ENCODE data around the gene GPR85.

Gene GPR85

DNA sequence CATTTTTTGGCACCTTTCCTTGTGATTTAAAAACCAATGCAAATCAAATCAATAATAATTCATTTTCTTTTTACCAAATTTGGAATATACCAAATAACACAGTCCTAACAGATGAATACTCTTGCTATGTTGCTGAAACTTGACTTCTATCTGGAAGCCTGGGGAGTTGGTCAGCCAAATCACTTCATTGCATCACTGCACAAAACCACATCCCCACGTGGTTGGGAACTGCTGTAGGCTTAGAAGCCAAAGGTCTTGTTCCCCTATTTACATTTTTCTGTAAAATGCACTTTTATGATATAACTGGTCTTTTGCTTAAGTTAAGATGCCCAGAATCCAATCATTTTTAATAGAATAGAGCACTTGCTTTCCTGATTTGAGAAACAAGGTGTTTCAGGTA is 15.2 kb downstream of the GPR85 start:
- Histone ChIP-seq H3K4ac (ENCODE audit: low read depth, low read length) (no peak overlapping the region), H3K36me3 (ENCODE audit: control insufficient read depth in 1 of 2, insufficient read depth in 2 of 2, low read length in 2 of 2) (no peaks in the 10 kb centered on the region), H2AFZ (ENCODE audit: insufficient read depth, low read length, poor library complexity) (no peak overlapping the region), H3K4me3 (ENCODE audit: low read depth, low read length) (no peak overlapping the region), H3K14ac (ENCODE audit: low read length) (no peak overlapping the region), H2AK5ac (ENCODE audit: low read length) (no peak overlapping the region), H3K27ac (ENCODE audit: low read depth, low read length) (no peak overlapping the region), H3K23ac (ENCODE audit: low read length) (no peak overlapping the region), H3K27me3 (ENCODE audit: insufficient read depth, low read length) (no peaks in the 10 kb centered on the region), H3K4me2 (ENCODE audit: low read length) (no peak overlapping the region), H3K4me1 (ENCODE audit: control insufficient read depth in 1 of 2, insufficient read depth in 2 of 2, low read length in 2 of 2) (no peaks in the 10 kb centered on the region), H4K8ac (ENCODE audit: low read depth, low read length) (no peak overlapping the region), H4K91ac (ENCODE audit: low read depth, low read length) (no peak overlapping the region), H3K9me3 (ENCODE audit: insufficient read depth, low read depth, low read length) (no peaks in the 10 kb centered on the region), H2BK120ac (ENCODE audit: insufficient read depth, low read length, poor library complexity) (no peak overlapping the region), H3K9ac (ENCODE audit: low read length) (no peak overlapping the region), H2BK5ac (ENCODE audit: low read depth, low read length, poor library complexity) (no peak overlapping the region), H3K79me1 (ENCODE audit: low read length) (no peaks in the 10 kb centered on the region), H3K79me2 (ENCODE audit: control insufficient read depth, insufficient read depth, low read length, poor library complexity) (no peaks in the 10 kb centered on the region), H3K18ac (ENCODE audit: low read length) (no peak overlapping the region), H4K12ac (ENCODE audit: low read depth, low read length) (no peak overlapping the region), H2BK12ac (ENCODE audit: low read length) (no peak overlapping the region)
- no CpG with 5 or more reads among the region's 1 CpG for WGBS (ENCODE audit: extremely low coverage, insufficient coverage, insufficient read length)
- DNase-seq, result peak; percentile 2 to 14

DNA sequence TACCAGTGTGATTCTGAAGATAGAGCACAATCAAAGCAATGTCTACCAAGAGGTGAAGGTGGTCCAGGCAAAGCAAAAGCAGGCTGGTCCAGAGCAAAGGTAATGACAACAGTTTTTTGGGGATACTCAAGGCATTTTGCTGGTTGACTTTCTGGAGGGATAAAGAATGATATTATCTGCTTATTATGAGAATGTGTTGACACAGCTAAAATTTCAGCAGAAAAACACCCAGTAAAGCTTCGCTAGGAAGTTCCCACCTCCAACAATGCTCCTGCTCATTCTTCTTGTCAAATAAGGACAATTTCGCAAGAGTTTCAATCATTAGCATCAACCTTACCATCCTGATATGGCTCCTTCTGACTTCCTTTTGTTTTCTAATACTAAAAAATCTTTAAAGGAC is 24.1 kb downstream of the GPR85 start:
- Histone ChIP-seq H3K23ac (ENCODE audit: low read length) (no peak overlapping the region), H4K91ac (ENCODE audit: low read depth, low read length) (no peak overlapping the region), H3K79me2 (ENCODE audit: control insufficient read depth, insufficient read depth, low read length, poor library complexity) (no peaks in the 10 kb centered on the region), H3K4me2 (ENCODE audit: low read length) (no peak overlapping the region), H3K79me1 (ENCODE audit: low read length) (no peaks in the 10 kb centered on the region), H3K36me3 (ENCODE audit: control insufficient read depth in 1 of 2, insufficient read depth in 2 of 2, low read length in 2 of 2) (no peaks in the 10 kb centered on the region), H3K9me3 (ENCODE audit: insufficient read depth, low read depth, low read length) (no peaks in the 10 kb centered on the region), H3K27me3 (ENCODE audit: insufficient read depth, low read length) (no peaks in the 10 kb centered on the region), H3K9ac (ENCODE audit: low read length) (no peak overlapping the region), H3K4ac (ENCODE audit: low read depth, low read length) (no peak overlapping the region), H2BK120ac (ENCODE audit: insufficient read depth, low read length, poor library complexity) (no peak overlapping the region), H3K4me1 (ENCODE audit: control insufficient read depth in 1 of 2, insufficient read depth in 2 of 2, low read length in 2 of 2) (no peaks in the 10 kb centered on the region), H2BK12ac (ENCODE audit: low read length) (no peak overlapping the region), H3K18ac (ENCODE audit: low read length) (no peak overlapping the region), H2BK5ac (ENCODE audit: low read depth, low read length, poor library complexity) (no peak overlapping the region), H3K27ac (ENCODE audit: low read depth, low read length) (no peak overlapping the region), H2AFZ (ENCODE audit: insufficient read depth, low read length, poor library complexity) (no peak overlapping the region), H4K12ac (ENCODE audit: low read depth, low read length) (no peak overlapping the region), H3K14ac (ENCODE audit: low read length) (no peak overlapping the region), H3K4me3 (ENCODE audit: low read depth, low read length) (no peak overlapping the region), H4K8ac (ENCODE audit: low read depth, low read length) (no peak overlapping the region), H2AK5ac (ENCODE audit: low read length) (no peak overlapping the region)
- no peak for DNase-seq
- no CpG with 5 or more reads among the region's 2 CpGs for WGBS (ENCODE audit: extremely low coverage, insufficient coverage, insufficient read length)

DNA sequence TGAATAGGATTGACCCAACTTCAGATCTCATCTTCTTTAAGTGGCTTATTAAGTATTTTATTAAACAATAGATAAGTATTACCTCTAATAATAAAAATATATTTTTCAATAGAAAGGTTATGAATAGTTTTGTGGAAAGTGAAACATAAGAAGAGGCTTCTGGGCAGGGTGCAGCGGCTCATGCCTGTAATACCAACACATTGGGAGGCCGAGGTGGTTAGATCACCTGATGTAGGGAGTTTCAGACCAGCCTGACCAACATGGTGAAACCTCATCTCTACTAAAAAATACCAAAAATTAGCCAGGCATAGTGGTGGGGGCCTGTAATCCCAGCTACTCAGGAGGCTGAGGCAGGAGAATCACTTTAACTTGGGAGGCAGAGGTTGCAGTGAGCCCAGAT is 26.5 kb downstream of the GPR85 start:
- Histone ChIP-seq H2AFZ (ENCODE audit: insufficient read depth, low read length, poor library complexity) (no peak overlapping the region), H4K8ac (ENCODE audit: low read depth, low read length) (no peak overlapping the region), H3K4ac (ENCODE audit: low read depth, low read length) (no peak overlapping the region), H3K79me1 (ENCODE audit: low read length) (no peaks in the 10 kb centered on the region), H3K9ac (ENCODE audit: low read length) (no peak overlapping the region), H3K36me3 (ENCODE audit: control insufficient read depth in 1 of 2, insufficient read depth in 2 of 2, low read length in 2 of 2) (no peaks in the 10 kb centered on the region), H3K27ac (ENCODE audit: low read depth, low read length) (no peak overlapping the region), H2AK5ac (ENCODE audit: low read length) (no peak overlapping the region), H4K91ac (ENCODE audit: low read depth, low read length) (no peak overlapping the region), H3K4me1 (ENCODE audit: control insufficient read depth in 1 of 2, insufficient read depth in 2 of 2, low read length in 2 of 2) (no peaks in the 10 kb centered on the region), H3K4me3 (ENCODE audit: low read depth, low read length) (no peak overlapping the region), H3K18ac (ENCODE audit: low read length) (no peak overlapping the region), H3K9me3 (ENCODE audit: insufficient read depth, low read depth, low read length) (no peaks in the 10 kb centered on the region), H4K12ac (ENCODE audit: low read depth, low read length) (no peak overlapping the region), H3K79me2 (ENCODE audit: control insufficient read depth, insufficient read depth, low read length, poor library complexity) (no peaks in the 10 kb centered on the region), H3K4me2 (ENCODE audit: low read length) (no peak overlapping the region), H2BK120ac (ENCODE audit: insufficient read depth, low read length, poor library complexity) (no peak overlapping the region), H3K27me3 (ENCODE audit: insufficient read depth, low read length) (no peaks in the 10 kb centered on the region), H3K14ac (ENCODE audit: low read length) (no peak overlapping the region), H2BK12ac (ENCODE audit: low read length) (no peak overlapping the region), H2BK5ac (ENCODE audit: low read depth, low read length, poor library complexity) (no peak overlapping the region), H3K23ac (ENCODE audit: low read length) (no peak overlapping the region)
- WGBS (ENCODE audit: extremely low coverage, insufficient coverage, insufficient read length), result no CpG with 5 or more reads among the region's 2 CpGs
- no peak for DNase-seq

DNA sequence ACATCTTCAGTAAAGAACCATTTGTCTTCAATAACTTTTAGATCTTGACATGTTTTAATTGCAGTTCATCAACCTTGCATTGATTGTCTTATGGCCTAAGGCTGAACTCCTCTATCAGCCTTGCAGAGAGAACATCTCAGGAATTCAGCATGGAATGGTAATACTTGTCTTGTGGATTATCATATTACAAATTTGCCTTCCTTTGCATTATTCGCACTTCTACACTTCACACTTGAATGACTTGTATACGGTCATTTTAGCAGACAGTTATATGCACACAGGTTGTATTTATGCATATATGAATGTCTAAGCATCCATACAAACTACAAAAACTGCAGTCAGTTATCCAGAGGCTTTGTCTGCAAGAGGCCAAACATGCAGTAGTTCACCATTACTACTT is 31.7 kb downstream of the GPR85 start:
- Histone ChIP-seq H3K4me1 (ENCODE audit: control insufficient read depth in 1 of 2, insufficient read depth in 2 of 2, low read length in 2 of 2) (no peaks in the 10 kb centered on the region), H3K23ac (ENCODE audit: low read length) (no peak overlapping the region), H4K12ac (ENCODE audit: low read depth, low read length) (no peak overlapping the region), H3K9me3 (ENCODE audit: insufficient read depth, low read depth, low read length) (no peaks in the 10 kb centered on the region), H3K9ac (ENCODE audit: low read length) (no peak overlapping the region), H3K14ac (ENCODE audit: low read length) (no peak overlapping the region), H3K4ac (ENCODE audit: low read depth, low read length) (no peak overlapping the region), H3K27ac (ENCODE audit: low read depth, low read length) (no peak overlapping the region), H3K79me2 (ENCODE audit: control insufficient read depth, insufficient read depth, low read length, poor library complexity) (no peaks in the 10 kb centered on the region), H3K36me3 (ENCODE audit: control insufficient read depth in 1 of 2, insufficient read depth in 2 of 2, low read length in 2 of 2) (no peaks in the 10 kb centered on the region), H2BK120ac (ENCODE audit: insufficient read depth, low read length, poor library complexity) (no peak overlapping the region), H3K27me3 (ENCODE audit: insufficient read depth, low read length) (no peaks in the 10 kb centered on the region), H4K8ac (ENCODE audit: low read depth, low read length) (no peak overlapping the region), H4K91ac (ENCODE audit: low read depth, low read length) (no peak overlapping the region), H2AFZ (ENCODE audit: insufficient read depth, low read length, poor library complexity) (no peak overlapping the region), H3K18ac (ENCODE audit: low read length) (no peak overlapping the region), H2BK5ac (ENCODE audit: low read depth, low read length, poor library complexity) (no peak overlapping the region), H2AK5ac (ENCODE audit: low read length) (no peak overlapping the region), H3K79me1 (ENCODE audit: low read length) (no peaks in the 10 kb centered on the region), H3K4me3 (ENCODE audit: low read depth, low read length) (no peak overlapping the region), H2BK12ac (ENCODE audit: low read length) (no peak overlapping the region), H3K4me2 (ENCODE audit: low read length) (no peak overlapping the region)
- no peak for DNase-seq
- no CpG with 5 or more reads among the region's 2 CpGs for WGBS (ENCODE audit: extremely low coverage, insufficient coverage, insufficient read length)

Data from trophoblast cell (in vitro differentiated cells and primary cell).